Astrocyte of the spinal cord (primary cell): Measurements from ENCODE around the gene EEF1G.
A peak's percentile ranks its signal among the peaks of the same experiment; 100 is the strongest.
"Not testable (repeated sequence)": the region's sequence is repeated elsewhere in the genome, so short reads cannot be mapped to it uniquely, and the experiment has no call there.

ENCODE experiments used
- DNase-seq: peaks from one replicate; pipeline ENCODE4 v3.0.0; 2011; ENCODE audit warnings: low read depth, low spot score
- H3K4me3 ChIP-seq: 2 replicates; pipeline ENCODE4 v1.5.1; 2011; ENCODE audit warnings: low read depth, mild to moderate bottlenecking, low read length, moderate library complexity
- CTCF ChIP-seq: IDR thresholded peaks from 2 replicates; pipeline ENCODE4 v1.5.1; 2012; ENCODE audit warnings: low read depth, mild to moderate bottlenecking, low read length, inconsistent platforms
- in situ Hi-C: cut with HindIII; loops from 2 replicates; pipeline ENCODE4 v1.10.0; 2017; ENCODE audit warnings: low sequenced_read_pairs

EEF1G gene

GRCh38 chr11:62573592-62574362 is at the start of gene EEF1G:
Gene EEF1G (minus strand): TSS chr11:62573891. CDS start chr11:62573842, 49 bp downstream.
- TF ChIP-seq CTCF, result no peak
- in situ Hi-C loops, result no loop called here
- peak; percentile 100 for DNase-seq
- peak within 1 kb of the TSS; percentile 99 for H3K4me3 ChIP-seq

GRCh38 chr11:62622476-62623089 is 48.9 kb upstream of the EEF1G start:
- in situ Hi-C loops, result no loop called here
- H3K4me3 ChIP-seq, result no peak overlapping the region
- no peak for DNase-seq
- TF ChIP-seq CTCF, result no peak

- in situ Hi-C loops, result no loop called here
- DNase-seq, result peak; percentile 99
- H3K4me3 ChIP-seq, result peak within 1 kb of the TSS; percentile 82
- TF ChIP-seq CTCF, result peak; percentile 6
These were observed 48.1 kb upstream of the EEF1G start, which contains the start of gene B3GAT3 for GRCh38 chr11:62621567-62622470. Gene B3GAT3 (minus strand): TSS chr11:62621986. CDS start chr11:62621947, 39 bp downstream.

- TF ChIP-seq CTCF, result no peak
- DNase-seq, result no peak
- in situ Hi-C loops, result no loop called here
- H3K4me3 ChIP-seq, result peak overlapping the region; percentile 82
These were observed 47.4 kb upstream of the EEF1G start for GRCh38 chr11:62621027-62621566.

GRCh38 chr11:62616957-62617356 is 43.3 kb upstream of the EEF1G start:
- in situ Hi-C loops, H3K4me3 ChIP-seq, DNase-seq: not testable (repeated sequence)

GRCh38 chr11:62615521-62615920 is 41.8 kb upstream of the EEF1G start:
- DNase-seq, result no peak
- in situ Hi-C loops, result no loop called here
- H3K4me3 ChIP-seq, result no peak overlapping the region
- TF ChIP-seq CTCF, result no peak
